Calu3 (cell line): ENCODE results near the gene FAM120B. TPM values are rescaled to one million over a fixed set of nuclear protein-coding genes. Genes with fewer than 3 reads are reported as not detected.

Source experiments
- Bru-seq: library from RNA; stranded (reverse); fragments of 400-500 nt; gene quantifications from one replicate; lab custom pipeline; 2021; lab: Mats Ljungman, UMichigan
- BruChase-seq, 2 experiments: library from RNA; stranded (reverse); fragments of 400-500 nt; gene quantifications; one replicate each; lab custom pipeline; 2021; lab: Mats Ljungman, UMichigan
- BruUV-seq: library from RNA; stranded (reverse); fragments of 400-500 nt; replicated peaks from 2 replicates; lab custom pipeline; 2021; lab: Mats Ljungman, UMichigan
- CTCF ChIA-PET: fragments of 300-600 bp; sonication (Branson Sonifier 250); formaldehyde crosslinking; loops from one replicate; lab custom pipeline; 2022; ENCODE audit warnings: antibody characterized with exemption; lab: Charles Lee
- DNase-seq: peaks from one replicate; pipeline ENCODE4 v3.0.0; 2022
- H3K27ac Mint-ChIP-seq: one replicate; pipeline ENCODE4 v1.8.0; 2022; ENCODE audit warnings: mixed read lengths; ENCODE audit not compliant: unreplicated experiment
- H3K27me3 Mint-ChIP-seq: one replicate; pipeline ENCODE4 v1.8.0; 2022; ENCODE audit warnings: mixed read lengths; ENCODE audit not compliant: unreplicated experiment
- H3K36me3 Mint-ChIP-seq: one replicate; pipeline ENCODE4 v1.8.0; 2022; ENCODE audit warnings: mild to moderate bottlenecking, moderate library complexity, mixed read lengths; ENCODE audit not compliant: insufficient read depth, unreplicated experiment
- H3K4me1 Mint-ChIP-seq: one replicate; pipeline ENCODE4 v1.8.0; 2022; ENCODE audit warnings: mild to moderate bottlenecking, low read depth, mixed read lengths; ENCODE audit not compliant: unreplicated experiment
- H3K4me3 Mint-ChIP-seq: one replicate; pipeline ENCODE4 v1.8.0; 2022; ENCODE audit warnings: mild to moderate bottlenecking, low read depth, moderate library complexity, mixed read lengths; ENCODE audit not compliant: unreplicated experiment
- H3K9me3 Mint-ChIP-seq: one replicate; pipeline ENCODE4 v1.8.0; 2022; ENCODE audit warnings: low read depth, mixed read lengths; ENCODE audit not compliant: unreplicated experiment
- CTCF ChIP-seq: fragments of 200-600 bp; IDR thresholded peaks from one replicate; pipeline ENCODE4 v1.8.0; 2022; ENCODE audit warnings: antibody characterized with exemption; ENCODE audit not compliant: unreplicated experiment
- intact Hi-C: fragments of 100-400 bp; cut with micrococcal nuclease; formaldehyde crosslinking; loops from one replicate; pipeline ENCODE4 v1.10.0; 2022; ENCODE audit not compliant: unreplicated experiment
- long read RNA-seq: library from polyadenylated mRNA; stranded (forward); transcript quantifications from one replicate; pipeline ENCODE4 v2.0.0, GENCODE V29; 2022
- total RNA-seq: library from RNA; stranded (reverse); gene quantifications from 2 replicates; pipeline ENCODE4 v1.2.3, GENCODE V29; 2022

Gene FAM120B
- 13.2 and 13.9 TPM in 2 replicates for total RNA-seq
- percentile 67 among the genes with signal in this experiment for Bru-seq, nascent RNA
- percentile 58 among the genes with signal in this experiment for BruChase-seq, experiment 1, labeled RNA remaining after a 6-hour chase
- BruChase-seq, experiment 2, labeled RNA remaining after a 2-hour chase = percentile 63 among the genes with signal in this experiment
- long read RNA-seq, full-length matches to known transcripts = 8 of 15 reads
- long read RNA-seq, partial matches to known transcripts = 1 of 15 reads
- long read RNA-seq, other reads (novel, unspliced or antisense) = 6 of 15 reads

DNA sequence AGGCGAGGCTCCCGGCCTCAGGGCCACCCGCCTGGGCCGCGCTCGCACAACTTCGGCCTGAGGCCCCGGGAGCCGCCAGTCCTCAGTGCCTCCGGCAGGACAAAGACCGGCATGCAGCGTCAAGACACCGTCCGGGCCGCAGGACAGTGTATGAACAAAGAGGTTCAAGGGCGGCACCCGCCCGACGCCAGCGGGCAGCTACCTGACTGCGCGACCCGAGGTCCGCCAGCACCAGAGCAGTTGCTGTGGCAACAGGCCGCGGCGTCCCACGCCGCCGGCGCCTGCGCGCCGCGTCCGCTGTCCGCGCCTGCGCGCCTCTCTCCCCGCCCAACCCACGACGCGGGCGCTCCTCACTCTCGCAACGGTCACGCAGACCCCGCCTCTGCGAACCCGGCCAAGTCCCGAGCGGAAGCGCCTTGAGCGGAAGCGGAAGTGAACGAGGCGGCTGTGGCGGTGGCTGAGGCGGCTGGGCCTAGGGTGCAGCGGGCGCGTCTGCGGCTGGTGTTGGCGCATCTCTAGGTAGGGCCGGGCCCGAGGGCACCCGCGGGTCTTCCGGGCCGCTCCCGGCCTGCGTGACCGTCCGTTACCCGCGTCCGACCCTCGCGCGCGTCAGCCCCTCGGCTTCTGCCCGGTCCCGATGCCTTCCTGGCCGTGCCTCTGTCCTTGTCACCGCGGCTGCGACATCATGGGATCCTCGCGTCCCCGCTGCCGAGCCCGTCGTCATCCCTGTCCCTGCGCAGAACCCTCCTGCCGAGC is at the start of gene FAM120B:
TSS of gene FAM120B (plus strand) at position 435 of the 756 bp plus-strand sequence. CDS start 10,633 bp downstream, outside the sequence.
- CTCF ChIA-PET = no interaction called here
- Mint-ChIP-seq H3K4me3 (peak within 1 kb of the TSS; percentile 95), H3K9me3 (peaks cover 12% of the 10 kb centered on the region), H3K36me3 (peaks cover 35% of the 10 kb centered on the region), H3K27ac (peak within 1 kb of the TSS; percentile 95), H3K27me3 (peaks cover 17% of the 10 kb centered on the region), H3K4me1 (peaks cover 22% of the 10 kb centered on the region)
- no TSS peak for BruUV-seq
- DNase-seq = peak; percentile 87
- no peak for TF ChIP-seq CTCF
- intact Hi-C loops = no loop called here

- CTCF ChIA-PET = no interaction called here
- BruUV-seq = no TSS peak
These were observed 49.2 kb upstream of the FAM120B start for GRCh38 chr6:170257376-170257775.

GRCh38 chr6:170258407-170258806 is 48.2 kb upstream of the FAM120B start:
- Mint-ChIP-seq H3K4me3 (no peak overlapping the region), H3K9me3 (no peaks in the 10 kb centered on the region), H3K27ac (no peak overlapping the region), H3K4me1 (no peaks in the 10 kb centered on the region), H3K36me3 (no peaks in the 10 kb centered on the region), H3K27me3 (peaks cover 6% of the 10 kb centered on the region)
- DNase-seq = no peak
- intact Hi-C loops = no loop called here
- no peak for TF ChIP-seq CTCF
- CTCF ChIA-PET = interaction anchor here (0.6 kb wide), 1 partner anchor 78 kb away, joined by 3 read pairs; no protein-coding TSS in a partner anchor
- no TSS peak for BruUV-seq

More at GRCh38 chr6:170257376-170257775, 49.2 kb upstream of the FAM120B start:
- H3K4me1 Mint-ChIP-seq = no peaks in the 10 kb centered on the region
- no peak for DNase-seq
- no peak overlapping the region for H3K4me3 Mint-ChIP-seq
- H3K9me3 Mint-ChIP-seq = no peaks in the 10 kb centered on the region
- intact Hi-C loops = no loop called here
- H3K36me3 Mint-ChIP-seq = no peaks in the 10 kb centered on the region
- TF ChIP-seq CTCF = no peak
- H3K27ac Mint-ChIP-seq = no peak overlapping the region
- H3K27me3 Mint-ChIP-seq = no peaks in the 10 kb centered on the region

DNA sequence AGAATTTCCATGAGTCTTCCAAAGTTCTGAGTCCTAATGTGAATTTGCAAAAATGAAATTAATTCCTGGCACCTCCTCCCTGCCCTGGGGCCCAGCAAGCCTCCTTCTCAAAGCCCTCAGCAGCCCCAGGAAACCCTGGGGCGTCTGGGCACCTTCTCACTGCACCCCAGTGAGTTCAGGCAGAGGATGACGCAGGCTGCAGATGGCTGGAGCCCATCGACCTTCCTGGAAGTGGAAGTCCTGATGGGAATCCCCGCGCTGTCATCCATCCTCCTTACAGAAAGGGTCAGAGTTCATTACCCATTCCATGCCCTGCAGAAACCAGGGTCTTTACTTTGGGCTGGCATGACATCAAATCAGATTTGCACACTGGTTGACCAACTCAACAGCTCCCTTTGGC is 47.3 kb upstream of the FAM120B start:
- no peak overlapping the region for H3K4me3 Mint-ChIP-seq
- CTCF ChIA-PET = interaction anchor here (0.6 kb wide), 1 partner anchor 79 kb away, joined by 3 read pairs; no protein-coding TSS in a partner anchor
- no peak for DNase-seq
- no TSS peak for BruUV-seq
- intact Hi-C loops = no loop called here
- H3K4me1 Mint-ChIP-seq = no peaks in the 10 kb centered on the region
- H3K27me3 Mint-ChIP-seq = peaks cover 14% of the 10 kb centered on the region
- no peak overlapping the region for H3K27ac Mint-ChIP-seq
- TF ChIP-seq CTCF = no peak
- H3K9me3 Mint-ChIP-seq = no peaks in the 10 kb centered on the region
- H3K36me3 Mint-ChIP-seq = no peaks in the 10 kb centered on the region
